AG08396 (cell line): Measurements from ENCODE around the gene TMOD3.
A peak's percentile ranks its signal among the peaks of the same experiment; 100 is the strongest.
"Not testable (repeated sequence)": the region's sequence is repeated elsewhere in the genome, so short reads cannot be mapped to it uniquely, and the experiment has no call there.

Experiments used
- DNase-seq: peaks from one replicate; pipeline ENCODE4 v3.0.0; 2012; ENCODE audit warnings: low spot score, mixed read lengths

TMOD3 gene

DNA sequence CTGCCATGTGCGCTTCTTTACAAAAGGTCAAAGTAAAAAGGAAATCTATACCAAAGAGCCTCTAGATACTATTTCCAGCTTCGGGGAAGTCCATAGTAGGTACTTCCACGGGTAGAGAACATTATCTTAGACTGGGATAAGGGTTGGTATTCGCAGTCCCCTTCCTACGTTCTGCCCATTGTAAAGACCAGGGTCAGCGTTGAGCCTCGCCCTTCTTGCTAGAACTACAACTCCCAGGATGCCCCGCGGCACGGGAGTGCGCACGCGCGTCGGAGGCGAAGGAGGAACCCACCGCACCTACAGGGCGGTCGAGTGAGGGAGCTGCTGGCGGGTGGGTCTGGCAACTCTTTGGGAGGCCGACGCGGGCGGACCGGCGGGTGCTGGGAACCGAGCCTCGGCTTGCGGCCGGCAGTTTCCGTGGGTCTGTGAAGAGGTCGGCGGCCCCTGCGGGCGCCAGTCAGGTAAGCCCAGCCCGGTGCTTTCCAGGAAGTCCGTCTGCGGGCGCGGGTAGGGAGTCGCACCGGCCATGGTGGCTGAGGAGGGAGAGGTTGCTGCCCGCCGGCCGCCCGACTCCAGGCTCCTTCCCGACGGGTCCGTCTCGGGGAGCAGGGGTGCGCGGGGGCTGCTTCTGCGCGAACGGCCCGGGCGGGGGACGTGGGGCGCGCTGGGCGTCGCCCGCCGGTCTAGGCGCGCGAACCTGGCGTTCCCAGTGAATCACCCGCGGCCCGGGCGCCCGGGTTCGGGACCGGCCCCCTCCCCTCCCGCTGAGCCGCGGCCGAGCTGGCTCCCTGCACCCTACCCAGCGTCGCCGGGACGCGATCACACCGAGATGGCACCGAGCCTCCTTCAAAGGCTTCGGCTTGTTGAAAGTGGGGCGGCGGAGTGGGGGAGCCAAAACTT is at the start of gene TMOD3:
Gene TMOD3 (plus strand): TSS at position 278 of the 900 bp plus-strand sequence. CDS start 33,232 bp downstream, outside the sequence.
- peak; percentile 97 for DNase-seq

- no peak for DNase-seq
Measured at GRCh38 chr15:51780636-51781035, 48.8 kb upstream of the TMOD3 start.

- no peak for DNase-seq
Measured at GRCh38 chr15:51781506-51781905, 47.9 kb upstream of the TMOD3 start.

DNA sequence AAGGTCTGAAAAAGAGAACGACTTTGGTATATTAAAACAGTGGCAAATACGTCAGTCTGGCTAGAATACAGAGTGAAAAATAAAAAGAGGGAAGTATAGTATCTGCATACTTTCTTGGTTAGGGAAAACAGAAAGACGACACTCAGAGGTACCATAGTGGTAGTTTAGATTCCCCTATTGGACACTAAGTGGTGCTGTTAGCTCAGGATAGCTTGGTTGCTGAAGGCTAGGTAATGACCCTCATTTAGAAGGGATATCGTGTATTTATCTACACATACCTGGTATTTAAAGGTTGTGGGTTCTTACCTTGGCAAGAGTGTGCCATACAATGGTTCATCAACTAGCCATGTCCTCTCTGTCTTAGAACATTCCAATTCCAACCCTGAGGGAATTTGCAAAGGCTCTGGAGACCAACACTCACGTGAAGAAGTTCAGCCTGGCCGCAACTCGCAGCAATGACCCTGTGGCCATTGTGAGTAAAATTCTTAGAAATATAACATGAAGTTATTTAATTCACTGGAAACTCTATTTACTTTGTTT is 47.0 kb upstream of the TMOD3 start:
- DNase-seq, result no peak

DNA sequence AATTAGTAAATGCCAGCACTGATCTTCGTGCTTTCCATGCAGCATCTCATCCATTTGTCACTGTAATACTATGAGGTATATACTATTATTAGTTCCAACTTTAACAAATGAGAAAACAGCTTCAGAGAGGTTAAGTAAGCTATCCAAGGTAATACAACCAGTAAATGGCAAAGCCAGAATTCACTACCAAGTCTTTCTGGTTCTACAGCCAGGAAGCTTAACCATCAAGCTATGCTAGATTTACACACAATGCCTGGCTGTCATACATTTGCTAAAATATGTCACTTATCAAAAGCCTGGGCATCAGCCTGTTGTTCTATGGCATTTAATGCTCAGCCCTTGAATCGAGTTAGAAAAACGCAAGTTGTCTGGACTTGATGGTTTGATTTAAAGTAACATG is 45.5 kb upstream of the TMOD3 start:
- no peak for DNase-seq

GRCh38 chr15:51787130-51787529 is 42.3 kb upstream of the TMOD3 start:
- DNase-seq, result not testable (repeated sequence)

DNA sequence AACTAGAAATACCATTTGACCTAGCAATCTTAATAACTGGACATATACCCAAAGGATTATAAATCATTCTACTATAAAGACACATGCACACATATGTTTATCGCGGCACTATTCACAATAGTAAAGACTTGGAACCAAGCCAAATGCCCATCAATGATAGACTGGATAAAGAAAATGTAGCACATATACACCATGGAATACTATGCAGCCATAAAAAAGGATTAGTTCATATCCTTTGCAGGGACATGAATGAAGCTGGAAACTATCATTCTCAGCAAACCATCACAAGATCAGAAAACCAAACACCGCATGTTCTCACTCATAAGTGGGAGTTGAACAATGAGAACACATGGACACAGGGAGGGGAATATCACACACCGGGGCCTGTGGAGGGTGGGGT is 37.0 kb upstream of the TMOD3 start:
- not testable (repeated sequence) for DNase-seq

DNA sequence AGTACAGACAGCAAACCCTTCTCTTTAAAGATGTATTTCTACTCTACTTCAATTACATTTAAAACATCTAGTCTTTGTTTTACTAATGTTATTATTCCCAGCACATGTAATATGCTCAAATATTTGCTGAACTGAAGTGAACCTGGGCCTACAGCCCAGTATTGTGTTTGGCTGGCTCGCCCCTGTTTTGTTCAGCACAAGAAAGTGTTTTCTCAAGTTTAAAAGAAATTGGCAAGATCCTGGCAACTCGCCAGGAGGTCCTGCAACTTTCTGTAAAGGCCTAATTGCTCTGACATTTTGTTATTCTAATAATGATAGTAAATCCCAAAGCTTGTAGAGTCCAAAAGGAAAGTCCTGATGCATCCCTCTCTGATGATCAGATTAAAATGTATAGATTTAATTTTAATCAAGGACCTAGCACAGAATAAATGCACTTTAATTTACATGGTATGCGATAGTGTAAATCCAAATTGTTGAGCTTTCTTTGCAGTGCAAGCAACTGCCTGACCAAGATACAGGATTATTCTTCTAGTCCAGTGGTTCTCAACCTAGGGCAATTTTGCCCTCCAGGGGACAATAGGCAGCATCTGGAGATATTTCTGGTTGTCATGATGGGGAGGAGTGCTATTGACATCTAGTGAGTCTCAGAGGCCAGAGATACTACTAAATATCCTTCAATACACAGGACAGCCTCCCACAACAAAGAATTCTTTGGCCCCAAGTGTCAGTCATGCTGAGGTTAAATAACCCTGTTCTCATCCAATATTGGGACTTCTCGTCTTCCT is 35.7 kb upstream of the TMOD3 start:
- no peak for DNase-seq

DNA sequence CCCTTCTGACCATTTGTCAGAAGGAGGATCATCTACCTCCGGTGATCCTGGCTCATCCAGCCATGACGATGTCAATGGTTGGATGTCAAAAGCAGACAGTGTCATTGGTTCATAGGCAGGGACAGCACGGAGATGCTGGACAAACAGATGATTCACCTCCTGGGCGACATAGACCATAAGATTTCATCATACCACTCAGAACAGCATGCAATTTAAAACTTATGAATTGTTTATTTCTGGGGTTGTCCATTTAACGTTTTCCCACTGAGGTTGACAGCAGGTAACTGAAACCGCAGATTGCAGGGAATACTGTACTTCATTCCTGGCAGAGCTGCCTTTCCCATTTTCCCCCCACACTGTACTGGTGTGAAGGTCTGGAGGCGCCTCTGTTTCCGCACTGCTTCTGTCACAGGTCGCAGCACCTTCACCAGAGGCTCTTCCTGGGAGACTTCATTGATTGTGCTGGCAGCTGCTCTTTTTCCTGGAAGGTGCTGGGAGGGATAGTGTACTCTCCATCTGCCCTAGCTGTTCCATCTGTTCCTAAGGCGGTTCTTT is 32.5 kb upstream of the TMOD3 start:
- DNase-seq, result no peak

- no peak for DNase-seq
Measured at GRCh38 chr15:51798281-51798680, 31.2 kb upstream of the TMOD3 start.

- no peak for DNase-seq
Measured at GRCh38 chr15:51799282-51800252, 29.9 kb upstream of the TMOD3 start.

DNA sequence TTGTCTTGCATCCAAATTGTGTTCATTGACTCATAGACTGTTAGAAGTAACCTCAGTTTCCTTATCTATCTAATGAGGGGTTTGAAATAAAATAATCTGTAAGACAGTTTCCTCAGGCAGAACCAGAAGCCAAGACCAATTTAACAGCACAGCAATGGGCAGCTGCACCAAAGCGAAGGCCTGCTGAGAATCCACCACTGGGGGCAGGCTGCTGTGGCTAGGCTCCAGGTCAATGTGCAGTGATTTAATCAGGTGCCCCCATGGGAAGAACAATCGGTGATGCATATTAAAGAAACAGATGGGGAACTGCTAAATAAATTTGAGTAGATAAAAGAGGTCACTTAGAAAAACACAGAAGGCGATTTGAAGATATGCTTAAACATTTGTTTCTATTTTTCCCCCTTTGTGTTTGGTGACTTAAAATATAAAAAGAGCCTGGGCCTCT is 28.0 kb upstream of the TMOD3 start:
- no peak for DNase-seq

DNA sequence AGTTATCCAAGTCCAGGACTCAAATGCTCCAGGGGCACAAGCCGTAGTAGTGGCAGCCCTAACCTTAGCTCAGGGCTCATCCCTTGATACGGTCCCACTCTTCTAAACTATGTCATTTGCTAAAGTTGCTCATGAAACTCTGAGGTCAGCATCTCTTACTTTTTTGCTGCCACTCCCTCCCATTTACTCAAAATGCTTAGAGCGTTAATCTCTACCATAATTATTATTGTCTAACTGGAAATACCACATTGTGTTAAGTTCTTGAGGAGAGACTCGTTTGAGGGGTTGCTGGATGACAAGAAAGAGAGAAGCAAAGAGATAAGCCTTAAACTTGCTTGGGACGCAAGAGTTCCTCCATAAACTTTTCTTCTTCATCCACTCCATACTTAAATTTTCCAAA is 26.9 kb upstream of the TMOD3 start:
- no peak for DNase-seq

- DNase-seq, result peak; percentile 26
Measured at GRCh38 chr15:51803965-51804364, 25.5 kb upstream of the TMOD3 start.

- no peak for DNase-seq
Measured at GRCh38 chr15:51806123-51806522, 23.3 kb upstream of the TMOD3 start.

GRCh38 chr15:51809457-51809856 is 20.0 kb upstream of the TMOD3 start:
- no peak for DNase-seq

DNA sequence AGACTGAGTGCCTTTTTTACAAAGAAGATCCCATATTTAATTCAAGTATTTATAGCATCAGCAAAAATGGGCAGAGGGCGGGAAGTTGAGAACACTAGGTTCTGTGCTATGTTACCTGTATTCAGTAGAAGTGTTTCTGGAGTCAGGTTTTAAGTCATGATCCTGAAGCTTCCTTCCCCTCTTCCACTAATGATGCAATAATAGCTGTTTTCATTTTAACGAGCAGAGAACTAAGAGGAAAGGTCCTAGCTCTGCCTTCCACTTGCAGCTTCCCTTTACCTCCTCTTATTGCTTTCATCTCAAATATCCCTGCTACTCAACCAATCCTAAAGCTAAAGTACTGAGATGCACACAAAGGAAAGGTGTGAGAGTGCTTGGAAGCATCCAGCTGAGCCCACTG is 16.9 kb upstream of the TMOD3 start:
- DNase-seq, result no peak

GRCh38 chr15:51814606-51815005 is 14.8 kb upstream of the TMOD3 start:
- DNase-seq, result no peak

DNA sequence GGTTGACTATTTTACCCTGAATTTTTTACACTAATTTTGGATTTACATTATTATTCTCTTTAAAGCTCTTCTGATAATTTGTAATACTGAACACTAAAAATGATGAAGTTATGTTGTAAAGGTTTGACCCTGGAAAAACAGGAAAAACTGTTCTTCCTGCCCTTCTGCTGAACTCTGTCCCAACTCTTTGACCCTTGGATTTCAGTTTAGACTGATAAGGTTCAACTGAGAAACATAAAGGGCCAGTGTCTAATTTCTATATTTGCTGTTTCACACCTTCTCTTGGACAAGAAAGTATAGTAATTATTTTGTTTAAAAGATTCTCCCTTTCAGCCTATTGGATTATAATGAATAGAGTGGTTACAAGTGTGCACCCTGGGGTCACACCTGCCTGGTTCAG is 12.8 kb upstream of the TMOD3 start:
- DNase-seq, result no peak

DNA sequence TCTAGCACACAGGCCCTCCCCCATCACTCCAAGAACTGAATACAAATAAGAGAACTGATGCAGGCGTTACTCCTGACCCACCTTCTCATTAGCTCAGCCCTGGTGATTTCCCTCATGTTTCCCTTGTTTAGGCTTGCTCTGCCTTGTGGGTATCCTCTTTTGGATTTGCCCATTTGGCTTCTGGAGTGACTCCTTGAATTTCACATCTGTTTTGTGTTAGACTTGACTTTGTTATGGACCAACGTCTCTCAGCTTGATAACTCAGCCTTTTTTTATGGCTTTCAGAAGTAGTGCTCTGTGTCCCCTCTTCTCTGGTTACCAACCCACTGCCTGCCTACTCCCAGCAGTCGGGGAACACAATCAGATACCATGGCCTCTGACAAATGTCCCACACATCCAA is 11.3 kb upstream of the TMOD3 start:
- DNase-seq, result no peak

GRCh38 chr15:51825698-51826097 is 3.8 kb upstream of the TMOD3 start:
- DNase-seq, result no peak
